Neural crest cell (in vitro differentiated cells): Measurements from ENCODE around the gene HNRNPM. TPM values are rescaled to one million over a fixed set of nuclear protein-coding genes. Genes with fewer than 3 reads are reported as not detected.
"Not testable (repeated sequence)": the region's sequence is repeated elsewhere in the genome, so short reads cannot be mapped to it uniquely, and the experiment has no call there.

ENCODE experiments used
- DNase-seq: peaks from one replicate; pipeline ENCODE4 v3.0.0; 2021; ENCODE audit warnings: low read depth, mixed read lengths, low spot score
- H3K27ac Mint-ChIP-seq: one replicate; pipeline ENCODE4 v1.8.0; 2021; ENCODE audit warnings: mild to moderate bottlenecking, mixed read lengths; ENCODE audit not compliant: unreplicated experiment
- H3K27me3 Mint-ChIP-seq: 2 replicates; pipeline ENCODE4 v1.8.0; 2021; ENCODE audit warnings: low read depth, mild to moderate bottlenecking, mixed read lengths
- H3K36me3 Mint-ChIP-seq: 2 replicates; pipeline ENCODE4 v1.8.0; 2021; ENCODE audit warnings: low read depth, mild to moderate bottlenecking, mixed read lengths
- H3K4me1 Mint-ChIP-seq: 2 replicates; pipeline ENCODE4 v1.8.0; 2021; ENCODE audit warnings: mixed read lengths
- H3K4me3 Mint-ChIP-seq: one replicate; pipeline ENCODE4 v1.8.0; 2021; ENCODE audit warnings: mild to moderate bottlenecking, mixed read lengths
- H3K9me3 Mint-ChIP-seq: 2 replicates; pipeline ENCODE4 v1.8.0; 2021; ENCODE audit warnings: mixed read lengths
- CTCF ChIP-seq: fragments of 200-600 bp; sonication (generic); conservative IDR thresholded peaks from 2 replicates; pipeline ENCODE4 v1.5.0; 2021; ENCODE audit warnings: antibody characterized with exemption, mild to moderate bottlenecking
- total RNA-seq: library from RNA; stranded (reverse); gene quantifications from 2 replicates; pipeline ENCODE4 v1.2.1, GENCODE V29; 2021

The HNRNPM gene
- total RNA-seq, 1 donor from 2014 or later: 493 TPM

- no peak overlapping the region for H3K27ac Mint-ChIP-seq
- no peak for TF ChIP-seq CTCF
- H3K27me3 Mint-ChIP-seq: no peaks in the 10 kb centered on the region
- no peaks in the 10 kb centered on the region for H3K9me3 Mint-ChIP-seq
- H3K4me1 Mint-ChIP-seq: no peaks in the 10 kb centered on the region
- no peak overlapping the region for H3K4me3 Mint-ChIP-seq
- DNase-seq: no peak
- no peaks in the 10 kb centered on the region for H3K36me3 Mint-ChIP-seq
Measured at GRCh38 chr19:8430650-8431049, 14.1 kb upstream of the HNRNPM start.

- no peak for DNase-seq
- no peak for TF ChIP-seq CTCF
- Mint-ChIP-seq H3K27me3 (no peaks in the 10 kb centered on the region), H3K9me3 (no peaks in the 10 kb centered on the region), H3K36me3 (no peaks in the 10 kb centered on the region), H3K4me1 (no peaks in the 10 kb centered on the region), H3K27ac (no peak overlapping the region), H3K4me3 (no peak overlapping the region)
Measured at GRCh38 chr19:8438236-8438635, 6.5 kb upstream of the HNRNPM start.

- Mint-ChIP-seq H3K27ac (no peak overlapping the region), H3K36me3 (peaks cover 8% of the 10 kb centered on the region), H3K27me3 (no peaks in the 10 kb centered on the region), H3K4me3 (peak overlapping the region; percentile 86), H3K4me1 (peaks cover 23% of the 10 kb centered on the region), H3K9me3 (no peaks in the 10 kb centered on the region)
- no peak for DNase-seq
- TF ChIP-seq CTCF: no peak
Measured at GRCh38 chr19:8441725-8442544, 2.8 kb upstream of the HNRNPM start.

GRCh38 chr19:8444140-8444676, 567 bp upstream of the HNRNPM start:
- Mint-ChIP-seq H3K36me3 (peaks cover 11% of the 10 kb centered on the region), H3K4me3 (peak overlapping the region; percentile 96), H3K4me1 (peaks cover 42% of the 10 kb centered on the region), H3K27ac (peak overlapping the region; percentile 100)
- not testable (repeated sequence) for H3K27me3 Mint-ChIP-seq, H3K9me3 Mint-ChIP-seq, DNase-seq

- Mint-ChIP-seq H3K4me1 (peaks cover 49% of the 10 kb centered on the region), H3K27ac (peak overlapping the region; percentile 97), H3K4me3 (peak overlapping the region; percentile 89), H3K9me3 (no peaks in the 10 kb centered on the region), H3K36me3 (peaks cover 11% of the 10 kb centered on the region), H3K27me3 (no peaks in the 10 kb centered on the region)
- peak; percentile 25 for DNase-seq
- no peak for TF ChIP-seq CTCF
Measured at GRCh38 chr19:8445488-8446001, 770 bp downstream of the HNRNPM start.

- no peak for DNase-seq
- Mint-ChIP-seq H3K27ac (peak overlapping the region; percentile 97), H3K4me1 (peaks cover 50% of the 10 kb centered on the region), H3K4me3 (peak overlapping the region; percentile 89), H3K9me3 (no peaks in the 10 kb centered on the region), H3K36me3 (peaks cover 11% of the 10 kb centered on the region), H3K27me3 (no peaks in the 10 kb centered on the region)
- no peak for TF ChIP-seq CTCF
Measured at GRCh38 chr19:8446061-8446709, 1.4 kb downstream of the HNRNPM start.
